HG02943 (cell line): ENCODE results near the gene UNC5CL.
"Not testable (repeated sequence)": the region's sequence is repeated elsewhere in the genome, so short reads cannot be mapped to it uniquely, and the experiment has no call there.

ENCODE experiments used
- ATAC-seq: cut with Tn5 transposase; IDR thresholded peaks from one replicate; pipeline ENCODE4 v1.9.1; 2021; ENCODE audit warnings: mild to moderate bottlenecking, low read depth, moderate library complexity; ENCODE audit not compliant: unreplicated experiment

UNC5CL gene

DNA sequence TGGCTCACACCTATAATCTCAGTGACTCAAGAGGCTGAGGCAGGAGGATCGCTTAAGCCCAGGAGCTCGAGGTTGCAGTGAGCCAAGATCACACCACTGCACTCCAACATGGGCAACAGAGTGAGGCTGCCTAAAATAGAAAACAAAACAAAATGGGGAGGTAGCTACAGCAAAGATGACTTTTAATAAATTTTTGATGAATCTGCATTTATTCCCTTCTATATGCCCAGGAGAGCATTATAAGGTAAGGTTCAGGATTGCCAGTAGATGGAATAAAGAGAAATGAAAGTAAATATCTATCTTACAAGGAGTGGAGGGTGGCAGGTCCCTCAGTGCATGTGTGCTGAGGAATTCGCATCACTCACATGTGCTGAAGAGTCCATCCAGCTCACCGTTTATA is 24.2 kb downstream of the UNC5CL start:
- ATAC-seq: no peak

DNA sequence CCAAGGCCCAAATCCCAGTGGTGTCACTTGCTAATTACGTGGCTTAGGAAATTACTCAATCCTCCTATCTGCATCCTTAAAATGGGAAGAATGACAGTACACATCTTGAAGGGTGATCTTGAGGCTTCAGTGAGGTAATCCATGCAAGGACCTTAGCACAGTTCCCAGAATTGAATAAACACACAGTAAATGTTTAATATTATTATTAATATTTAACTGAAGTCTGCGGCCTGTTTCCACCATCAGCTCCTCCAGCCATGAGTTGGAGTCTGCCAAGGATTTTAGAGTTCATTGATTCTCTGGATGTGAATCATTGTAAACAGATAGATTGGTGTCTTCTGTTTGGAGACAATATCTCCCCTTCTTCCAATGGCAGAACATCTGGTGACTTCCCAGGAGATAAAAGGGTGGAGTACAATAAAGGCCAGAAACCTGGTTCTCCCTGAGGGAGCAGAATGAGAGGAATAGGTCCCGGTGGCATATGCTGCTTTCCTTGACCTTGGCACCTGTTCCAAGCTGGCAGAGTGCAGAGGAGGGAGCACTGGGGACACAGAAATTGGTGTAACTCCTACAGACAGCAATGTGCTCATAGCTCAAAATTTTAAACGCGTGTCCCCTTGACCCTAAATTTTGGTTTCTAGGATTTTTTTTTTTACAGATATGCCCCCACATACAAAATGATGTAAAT is 25.4 kb downstream of the UNC5CL start:
- no peak for ATAC-seq

DNA sequence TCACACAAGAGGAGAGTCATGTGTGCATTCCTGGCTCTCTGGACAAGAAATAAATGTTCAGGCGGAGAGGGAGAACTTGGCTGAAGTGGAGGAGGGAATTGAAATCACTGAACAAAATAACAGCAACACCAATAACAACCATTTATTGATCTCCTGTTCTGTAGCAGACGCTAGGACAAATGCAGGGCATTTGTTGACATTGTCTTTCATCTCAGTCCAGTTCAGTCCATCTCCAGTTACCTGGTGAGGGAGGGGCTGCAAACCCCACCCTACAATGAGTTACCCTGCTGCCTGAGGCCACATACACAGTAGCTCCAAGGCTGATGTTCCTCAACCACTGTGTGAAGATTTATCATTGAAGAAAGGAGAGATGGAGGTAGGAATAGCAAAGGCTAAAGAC is 27.3 kb downstream of the UNC5CL start:
- ATAC-seq: no peak

DNA sequence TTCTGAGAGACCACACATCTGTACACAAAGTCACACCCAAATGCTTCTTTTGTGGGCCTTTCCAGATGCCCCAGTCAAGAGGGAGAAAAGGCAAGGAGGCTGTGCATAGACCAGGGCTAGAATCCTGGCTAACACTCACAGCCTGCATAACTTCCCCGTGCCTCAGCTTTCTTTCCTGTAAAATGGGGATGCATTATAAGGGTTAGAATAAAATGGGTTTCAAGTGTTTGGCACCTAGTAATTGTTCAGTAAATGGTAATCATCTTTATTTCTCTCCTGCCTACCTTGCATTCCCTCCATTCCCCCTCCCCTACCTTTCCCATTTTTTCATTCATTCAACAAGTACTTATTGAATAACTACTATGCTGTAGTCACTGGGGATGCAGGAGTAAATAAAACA is 29.4 kb downstream of the UNC5CL start:
- ATAC-seq: no peak

DNA sequence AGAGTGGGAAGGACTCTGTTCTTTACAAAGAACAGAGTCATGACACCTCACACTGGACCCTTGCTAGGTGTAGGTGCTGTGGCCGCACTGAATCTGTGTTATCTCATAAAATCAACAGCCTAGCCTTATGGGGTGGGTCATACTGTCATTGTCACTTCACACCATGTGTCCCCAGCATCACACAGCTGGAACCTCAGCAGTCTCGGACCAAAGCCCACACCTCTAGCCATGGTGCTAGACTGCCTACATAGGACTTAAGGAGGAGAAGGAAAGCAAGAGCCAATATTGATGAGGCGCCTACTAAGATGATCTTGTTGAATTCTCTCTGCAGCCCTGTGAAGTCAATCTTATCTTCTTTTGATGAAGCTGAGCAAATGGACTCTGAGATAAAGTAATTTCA is 31.0 kb downstream of the UNC5CL start:
- no peak for ATAC-seq

DNA sequence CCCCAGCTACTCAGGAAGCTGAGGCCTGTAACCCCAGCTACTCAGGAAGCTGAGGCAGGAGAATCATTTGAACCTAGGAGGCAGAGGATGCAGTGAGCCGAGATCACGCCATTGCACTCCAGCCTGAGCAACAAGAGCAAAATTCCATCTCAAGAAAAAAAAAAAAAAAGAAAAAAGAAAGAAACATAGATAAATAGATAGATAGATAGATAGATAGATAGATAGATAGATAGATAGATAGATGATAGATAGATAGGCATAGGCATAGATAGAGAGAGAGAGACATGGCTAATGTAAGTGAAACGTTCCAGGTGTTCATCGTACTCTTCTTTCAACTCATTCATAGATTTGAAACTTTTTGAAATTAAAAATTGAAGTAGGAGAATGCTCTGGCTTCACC is 32.0 kb downstream of the UNC5CL start:
- ATAC-seq: not testable (repeated sequence)

DNA sequence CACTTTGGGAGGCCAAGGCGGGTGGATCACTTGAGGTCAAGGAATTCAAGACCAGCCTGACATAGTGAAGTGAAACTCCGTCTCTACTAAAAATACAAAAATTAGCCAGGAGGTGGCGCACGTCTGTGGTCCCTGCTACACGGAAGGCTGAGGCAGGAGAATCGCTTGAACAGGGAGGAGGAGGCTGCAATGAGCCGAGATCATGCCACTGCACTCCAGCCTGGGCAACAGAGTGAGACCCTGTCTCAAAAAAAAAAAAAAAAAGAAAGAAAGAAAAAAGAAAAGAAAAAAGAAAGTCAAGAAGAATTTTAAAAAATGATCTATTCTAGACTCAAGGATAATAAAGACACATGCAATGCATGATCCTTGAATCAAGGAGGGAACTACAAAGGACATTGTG is 32.8 kb downstream of the UNC5CL start:
- ATAC-seq: not testable (repeated sequence)

DNA sequence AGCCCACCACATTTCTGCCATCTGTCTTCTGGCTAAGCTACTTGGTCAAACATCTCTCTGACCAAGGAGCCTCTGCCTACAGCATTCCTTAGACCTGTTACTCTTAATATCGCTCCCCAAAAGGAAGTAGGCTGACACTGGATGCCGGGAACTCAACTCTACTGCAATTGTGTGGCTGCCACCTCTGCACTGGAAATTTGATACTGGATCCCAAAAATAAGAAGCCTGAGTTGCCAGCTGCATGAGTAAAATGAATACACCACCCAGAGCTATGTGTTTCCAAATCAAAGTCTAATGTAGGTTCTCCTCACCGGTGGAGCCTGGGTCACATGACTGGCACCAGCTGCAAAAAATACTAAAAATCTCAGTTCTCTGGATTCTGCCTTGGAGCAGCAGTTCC is 36.9 kb downstream of the UNC5CL start:
- ATAC-seq: no peak

DNA sequence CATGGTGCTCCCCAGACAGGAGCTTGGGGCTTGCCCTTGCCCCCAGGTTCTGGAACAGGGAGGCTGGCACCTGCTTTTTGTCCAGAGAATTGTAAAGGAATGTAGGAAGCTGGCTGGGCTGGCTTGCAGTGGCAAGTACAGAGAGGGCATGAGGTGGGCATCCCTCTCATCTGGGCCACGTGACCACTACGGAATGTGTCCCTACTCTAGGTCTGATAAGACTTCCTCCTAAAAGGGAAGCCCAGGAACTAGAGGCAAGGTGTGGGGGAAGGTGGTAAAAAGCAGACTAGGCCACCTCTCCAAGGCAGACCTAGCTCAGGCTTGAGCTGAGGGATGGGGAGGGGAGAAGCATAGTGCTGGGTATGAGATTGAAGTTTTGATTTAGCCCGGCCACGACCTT is 38.8 kb downstream of the UNC5CL start:
- ATAC-seq: no peak

DNA sequence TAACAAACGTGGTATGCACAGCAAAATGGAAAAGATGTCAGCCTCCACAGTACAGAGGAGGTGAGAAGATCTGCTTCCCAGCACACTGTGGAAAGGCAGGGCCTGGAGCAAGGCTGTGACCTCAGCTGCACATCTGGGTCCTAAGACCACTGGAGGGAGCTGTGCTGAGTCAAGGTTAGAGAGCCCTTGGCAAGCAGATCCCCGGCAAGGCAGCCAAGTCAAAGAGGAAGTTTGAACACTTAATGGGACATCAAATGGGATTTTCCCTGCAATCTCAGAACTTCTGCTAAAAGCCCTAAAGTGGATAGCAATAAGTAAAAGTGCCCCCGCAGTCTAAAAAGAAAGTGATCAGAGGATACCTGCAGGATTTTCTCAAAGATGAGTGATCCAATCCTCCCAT is 39.5 kb downstream of the UNC5CL start:
- no peak for ATAC-seq

DNA sequence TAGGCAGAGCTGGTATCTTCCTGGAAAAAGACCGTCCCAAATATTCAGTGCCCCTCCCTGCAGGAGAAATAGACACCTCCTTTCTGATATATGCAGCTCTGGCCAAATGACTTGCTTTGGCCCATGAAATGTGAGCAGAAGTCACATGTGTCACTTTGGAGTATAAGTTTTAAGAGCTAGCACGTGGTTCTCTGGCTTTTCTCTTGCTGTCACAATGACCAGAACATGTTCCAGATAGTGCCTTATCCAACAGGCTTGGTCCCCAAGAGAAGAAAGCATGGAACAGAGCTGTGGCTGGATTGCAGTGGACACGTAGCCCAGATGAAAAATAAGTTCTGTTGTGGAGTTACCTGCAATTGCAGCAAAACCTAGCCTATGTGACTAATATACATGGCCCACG is 40.4 kb downstream of the UNC5CL start:
- ATAC-seq: no peak

DNA sequence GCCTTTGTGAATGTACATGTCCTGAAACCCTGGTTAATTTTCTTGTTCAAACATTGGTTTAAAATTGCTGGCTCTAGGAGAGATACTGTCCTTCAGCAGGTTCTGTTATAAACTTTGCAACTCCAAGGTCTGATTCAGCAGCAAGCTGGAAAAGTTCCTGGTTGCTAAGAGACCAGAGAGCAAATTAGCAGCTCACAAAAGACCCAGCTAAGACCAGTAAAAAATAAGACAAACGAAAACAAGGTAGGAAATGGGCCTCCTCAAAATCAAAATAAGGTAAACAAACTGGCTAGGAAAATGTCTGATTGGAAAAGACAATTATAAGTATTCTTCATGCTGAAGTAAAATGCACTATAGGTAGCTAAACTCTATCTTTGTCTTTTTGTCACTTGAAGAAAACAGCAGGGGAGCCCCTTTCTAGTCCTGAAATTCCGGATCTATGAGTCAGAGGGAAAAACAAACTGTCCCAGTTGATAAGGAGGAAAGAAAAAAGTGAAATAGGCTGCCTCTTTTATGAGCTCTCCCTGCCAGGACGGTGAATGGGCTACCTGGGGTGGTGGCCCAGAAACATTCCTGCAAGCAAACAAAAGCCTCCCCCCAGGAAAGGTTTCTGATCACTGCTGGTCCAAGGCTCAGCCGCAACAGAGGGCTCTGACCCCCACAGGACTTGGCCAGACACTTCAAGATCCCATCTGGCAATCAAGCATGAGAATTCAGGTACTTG is 41.6 kb downstream of the UNC5CL start:
- no peak for ATAC-seq

DNA sequence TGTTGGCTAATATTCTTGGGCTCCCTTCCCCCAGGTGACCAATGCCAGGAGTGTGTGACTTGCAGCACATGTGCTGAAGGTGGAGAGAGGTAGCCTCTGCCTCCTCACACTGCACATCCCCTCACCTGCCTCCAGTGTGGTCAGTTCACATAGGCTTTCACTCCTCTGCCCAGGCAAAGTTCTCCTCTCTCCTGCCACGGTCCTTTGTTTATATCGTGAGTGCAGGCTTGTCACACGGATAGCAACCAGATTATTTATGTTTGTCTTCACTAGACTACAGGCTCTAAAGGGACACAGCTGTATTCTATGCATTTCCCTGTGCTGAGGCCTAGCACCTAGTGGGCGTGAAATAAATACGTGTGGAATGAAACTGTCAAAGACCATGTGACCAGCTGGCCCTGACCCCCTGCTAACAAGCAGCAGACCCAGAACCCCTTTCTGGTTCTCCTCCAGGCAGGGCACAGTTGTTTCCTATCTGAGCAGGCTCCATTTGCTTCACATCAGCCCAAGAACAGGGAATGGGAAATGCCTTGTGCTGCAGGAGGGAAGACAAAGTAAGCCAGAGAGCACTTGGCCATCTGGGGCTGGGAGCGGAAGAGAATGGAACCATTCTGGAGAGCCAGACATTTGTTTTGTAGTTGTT is 42.3 kb downstream of the UNC5CL start:
- ATAC-seq: no peak

DNA sequence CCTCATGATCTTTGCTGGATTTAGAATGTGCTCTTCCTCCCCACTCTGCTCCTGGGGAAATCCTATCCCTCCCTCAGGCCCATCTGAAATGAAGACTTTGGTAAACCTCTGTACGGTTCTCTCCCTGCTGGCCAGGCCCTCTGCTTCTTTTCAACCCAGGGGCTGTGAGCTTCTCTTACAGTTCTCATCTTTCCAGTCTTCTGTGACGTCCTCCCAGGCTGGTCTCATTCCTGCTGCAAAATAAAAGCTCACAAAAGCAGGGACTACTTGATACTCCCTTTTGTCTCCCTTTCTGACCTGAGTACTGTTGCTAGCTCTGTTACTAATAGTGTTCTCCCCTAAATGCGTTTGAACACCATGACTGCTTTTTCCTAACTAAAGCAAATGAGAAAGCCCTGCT is 46.3 kb downstream of the UNC5CL start:
- ATAC-seq: no peak

DNA sequence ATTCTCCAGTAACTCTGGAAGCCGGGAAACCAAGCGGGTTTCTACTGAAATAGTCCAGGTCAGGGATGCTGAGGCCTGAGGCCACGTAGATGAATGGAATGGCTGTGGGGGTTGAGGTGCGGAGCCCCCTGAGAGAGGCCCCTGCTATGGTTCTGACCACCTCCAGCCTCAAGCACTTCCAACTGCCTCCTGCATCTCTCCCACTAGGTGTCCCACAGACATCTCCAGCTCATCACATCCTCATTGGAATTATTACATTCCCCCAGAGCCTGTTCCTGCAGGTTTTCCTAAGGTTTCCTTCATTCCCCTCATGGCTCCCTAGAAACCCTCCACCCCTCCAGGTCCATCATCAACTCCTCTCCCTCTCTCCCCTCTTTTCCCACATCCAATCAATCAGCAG is 48.7 kb downstream of the UNC5CL start:
- no peak for ATAC-seq

DNA sequence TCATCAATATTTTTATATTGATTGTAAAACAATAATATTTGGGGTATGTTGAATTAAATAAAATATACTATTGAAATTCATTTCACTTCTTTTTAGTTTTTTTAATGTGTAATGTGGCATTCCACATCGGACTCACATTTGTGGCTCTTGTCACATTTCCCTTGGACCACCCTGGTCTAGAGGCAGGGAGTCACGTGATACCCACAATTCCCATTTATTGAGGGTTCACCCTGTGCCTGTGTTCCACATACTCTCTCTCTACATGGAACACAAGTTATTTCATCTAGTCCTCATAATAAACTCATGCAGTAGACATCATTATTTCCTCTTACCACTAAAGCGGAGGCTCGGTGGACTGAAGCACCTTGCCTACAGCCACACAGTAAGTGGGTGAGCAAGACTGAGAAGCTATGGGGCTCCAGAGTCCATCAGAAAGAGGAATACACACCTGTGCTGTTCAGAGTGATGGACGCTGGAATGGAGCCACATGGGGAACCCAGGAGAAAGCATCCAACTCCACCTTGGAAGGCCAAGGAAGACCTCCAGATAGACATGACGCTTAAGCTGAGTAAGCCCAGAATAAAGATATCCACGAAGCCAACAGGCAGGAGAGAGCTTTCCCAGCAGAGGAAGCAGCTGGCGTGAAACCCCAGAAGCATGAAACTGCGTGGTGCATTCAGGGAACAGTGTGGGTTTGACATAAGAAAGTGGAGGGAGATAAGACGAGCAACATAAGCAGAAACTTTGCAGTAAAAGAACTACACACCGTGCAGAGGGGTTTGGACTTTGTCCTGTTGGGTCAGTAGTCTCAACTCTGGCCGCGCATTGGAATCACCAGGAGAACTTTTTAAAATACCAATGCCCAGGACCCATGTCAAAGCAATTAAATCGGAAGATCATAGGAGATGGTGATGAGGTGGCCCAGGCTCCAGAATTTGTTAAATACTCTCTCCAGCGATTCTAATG is 49.5 kb downstream of the UNC5CL start:
- no peak for ATAC-seq

DNA sequence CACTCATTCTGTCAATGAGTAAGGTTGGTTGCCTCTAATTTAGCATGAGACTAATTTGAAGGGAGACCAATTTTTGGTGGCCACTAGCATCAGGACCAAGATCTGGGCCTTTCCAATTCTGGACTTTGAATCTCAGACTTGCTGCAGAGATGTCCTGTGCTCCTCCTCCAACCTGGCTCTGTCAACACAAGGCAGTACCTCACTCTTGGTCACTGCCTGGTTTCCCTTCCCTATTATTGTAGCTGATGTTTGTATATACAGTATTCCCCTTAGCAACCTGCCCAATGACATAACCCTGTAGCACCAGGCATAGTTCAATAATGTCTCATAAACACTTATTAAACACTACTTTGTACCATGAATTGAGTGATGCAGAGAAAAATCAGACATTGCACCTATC is 50.4 kb downstream of the UNC5CL start:
- no peak for ATAC-seq

DNA sequence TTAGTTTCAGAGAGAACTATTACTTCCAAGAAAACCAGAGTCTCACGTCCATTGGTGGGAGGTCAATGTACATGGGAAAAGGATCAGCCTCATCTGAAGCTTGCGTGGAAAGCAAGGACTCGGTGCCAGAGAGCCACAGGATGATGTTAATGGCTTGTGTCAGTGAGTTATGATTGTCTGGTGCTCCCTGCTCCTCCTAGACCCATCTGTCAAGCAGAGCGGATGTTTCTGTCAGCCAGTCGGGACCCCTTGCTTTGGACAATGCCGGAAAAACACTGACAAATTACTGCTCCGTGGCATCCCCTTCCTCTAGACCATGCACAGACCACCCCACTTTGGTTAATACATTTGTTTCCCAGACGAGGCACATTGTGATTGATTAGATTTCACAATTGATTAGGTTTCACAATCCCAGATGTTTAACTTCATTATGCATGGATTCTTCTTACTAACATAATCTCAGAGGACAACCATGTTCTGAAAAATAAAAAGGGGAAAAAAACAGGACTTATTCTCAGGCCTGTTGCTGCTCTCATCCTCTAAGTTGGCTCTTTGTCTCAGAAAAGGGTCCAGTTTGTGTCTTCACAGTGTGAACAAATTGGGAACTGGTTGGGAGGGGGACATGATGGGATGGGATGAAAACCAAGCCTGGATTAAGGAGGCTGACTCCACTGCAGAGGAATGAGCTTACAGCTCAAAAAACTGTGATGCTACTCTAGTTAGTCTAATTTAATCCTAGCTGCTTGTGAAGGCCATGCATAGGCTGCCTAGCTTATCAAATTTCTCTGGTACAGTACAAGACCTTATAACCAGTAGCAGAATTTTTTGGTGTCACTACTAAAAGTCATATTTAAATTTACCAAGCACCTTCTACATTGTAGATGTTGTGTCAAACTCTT is 51.9 kb downstream of the UNC5CL start:
- no peak for ATAC-seq

DNA sequence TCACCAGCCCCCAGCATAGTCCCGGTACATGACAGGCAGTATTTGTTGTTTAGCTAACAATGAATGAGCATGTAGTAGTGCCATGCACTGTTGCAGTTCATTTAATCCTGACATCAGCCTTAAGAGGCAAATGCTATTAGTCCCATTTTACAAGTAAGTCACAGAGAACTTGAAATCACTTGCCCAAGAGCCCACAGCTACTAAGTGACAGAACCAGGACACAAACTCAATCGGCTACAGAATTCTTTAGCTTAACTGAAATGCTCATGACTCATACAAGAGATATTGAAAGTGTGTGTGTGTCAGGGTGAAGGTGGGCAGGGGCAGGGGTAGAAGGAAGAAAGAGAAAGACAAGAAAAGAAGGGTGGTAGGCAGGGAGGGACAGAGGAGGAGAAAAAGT is 52.7 kb downstream of the UNC5CL start:
- no peak for ATAC-seq

DNA sequence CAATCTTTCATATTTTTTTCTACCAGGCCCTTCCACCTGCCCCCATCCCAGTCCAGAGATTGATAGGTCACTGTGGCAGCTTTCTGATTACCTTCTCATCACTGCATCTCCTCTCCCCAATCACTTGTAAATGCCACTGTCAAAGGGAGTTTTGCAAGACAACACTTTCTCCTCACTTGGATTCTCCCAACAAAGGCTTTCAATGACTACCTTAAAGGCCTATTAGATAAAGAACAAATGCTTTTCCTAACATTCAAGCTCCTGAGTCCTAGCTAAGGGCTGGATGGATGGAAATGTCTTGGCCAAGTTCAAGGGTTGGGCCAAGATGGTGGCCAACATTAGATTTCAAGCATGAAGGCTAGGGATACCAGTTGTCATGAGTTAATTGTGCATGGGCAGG is 55.3 kb downstream of the UNC5CL start:
- no peak for ATAC-seq
